Keratinocyte (primary cell): Measurements from ENCODE around the gene KRTAP2-1. TPM values are rescaled to one million over a fixed set of nuclear protein-coding genes. Genes with fewer than 3 reads are reported as not detected.
"Not testable (repeated sequence)": the region's sequence is repeated elsewhere in the genome, so short reads cannot be mapped to it uniquely, and the experiment has no call there.

Experiments
- DNase-seq: peaks from one replicate; pipeline ENCODE4 v3.0.0-alpha.2; 2011; ENCODE audit warnings: low read depth, missing footprints, low spot score
- FAIRE-seq: peaks from 2 replicates; lab custom pipeline; 2011; peaks lifted over from hg19 to GRCh38; lab: Jason Lieb, UNC
- H2AFZ ChIP-seq: 2 replicates; pipeline ENCODE4 v1.6.0; 2012; ENCODE audit warnings: low read length, control low read depth, inconsistent platforms; ENCODE audit not compliant: control insufficient read depth
- H3K27ac ChIP-seq: 2 replicates; pipeline ENCODE4 v1.5.1; 2011; ENCODE audit warnings: low read length; ENCODE audit not compliant: control insufficient read depth, insufficient read depth
- H3K27me3 ChIP-seq: 3 replicates; pipeline ENCODE4 v1.6.0; 2011; ENCODE audit warnings: low read length; ENCODE audit not compliant: control insufficient read depth, insufficient read depth; ENCODE audit errors: extremely low read depth
- H3K36me3 ChIP-seq, 2 experiments: 2 replicates in 1 of 2; 3 replicates in 1 of 2; pipeline ENCODE4 v1.5.1; 2011; ENCODE audit warnings: low read length in 2 of 2, mild to moderate bottlenecking in 1 of 2; ENCODE audit not compliant: control insufficient read depth in 2 of 2, insufficient read depth in 2 of 2; ENCODE audit errors: extremely low read depth in 1 of 2
- H3K4me1 ChIP-seq: 3 replicates; pipeline ENCODE4 v1.5.1; 2011; ENCODE audit warnings: low read length; ENCODE audit not compliant: control insufficient read depth, insufficient read depth; ENCODE audit errors: extremely low read depth
- H3K4me2 ChIP-seq: 3 replicates; pipeline ENCODE4 v1.6.0; 2011; ENCODE audit warnings: low read depth, low read length; ENCODE audit not compliant: control insufficient read depth, insufficient read depth; ENCODE audit errors: extremely low read depth
- H3K4me3 ChIP-seq, 3 experiments: fragments of 200-600 bp in 1 of 3; sonication (generic) in 1 of 3; 2 replicates in 2 of 3; 3 replicates in 1 of 3; pipeline ENCODE4 v1.5.1; 2011 to 2016; ENCODE audit warnings: low read length in 3 of 3, mild to moderate bottlenecking in 3 of 3, control low read depth in 2 of 3, inconsistent platforms in 1 of 3, low read depth in 1 of 3, mixed read lengths in 1 of 3, mixed run types in 1 of 3, moderate library complexity in 1 of 3; ENCODE audit not compliant: control insufficient read depth in 2 of 3, insufficient read depth in 2 of 3; ENCODE audit errors: extremely low read depth in 1 of 3
- H3K79me2 ChIP-seq: 2 replicates; pipeline ENCODE4 v1.6.0; 2012; ENCODE audit warnings: low read length; ENCODE audit not compliant: control insufficient read depth, insufficient read depth
- H3K9ac ChIP-seq: 3 replicates; pipeline ENCODE4 v1.6.0; 2011; ENCODE audit warnings: low read length; ENCODE audit not compliant: control insufficient read depth, insufficient read depth; ENCODE audit errors: extremely low read depth
- H3K9me1 ChIP-seq: 3 replicates; pipeline ENCODE4 v1.6.0; 2011; ENCODE audit warnings: low read length; ENCODE audit not compliant: control insufficient read depth, insufficient read depth; ENCODE audit errors: extremely low read depth
- H3K9me3 ChIP-seq: 2 replicates; pipeline ENCODE4 v1.5.1; 2012; ENCODE audit warnings: low read depth, low read length; ENCODE audit not compliant: control insufficient read depth
- H4K20me1 ChIP-seq: 3 replicates; pipeline ENCODE4 v1.6.0; 2011; ENCODE audit warnings: low read length; ENCODE audit not compliant: control insufficient read depth, insufficient read depth; ENCODE audit errors: extremely low read depth
- CTCF ChIP-seq, 3 experiments: IDR thresholded peaks in 1 of 3; conservative IDR thresholded peaks in 1 of 3; optimal IDR thresholded peaks in 1 of 3; 2 replicates in 2 of 3; 3 replicates in 1 of 3; pipeline versions ENCODE3 to v1.5.1; 2011; ENCODE audit warnings: low read length in 3 of 3, mild to moderate bottlenecking in 3 of 3, moderate library complexity in 2 of 3, control low read depth in 1 of 3, inconsistent platforms in 1 of 3; ENCODE audit not compliant: insufficient read depth in 2 of 3; ENCODE audit errors: extremely low read depth in 1 of 3
- EZH2 ChIP-seq: IDR thresholded peaks from one replicate; pipeline ENCODE4 v1.6.1; 2012; ENCODE audit warnings: inconsistent platforms, mild to moderate bottlenecking, low read length, moderate library complexity
- dilution Hi-C: fragments of 300-500 bp; cut with MboI; formaldehyde crosslinking; loops from one replicate; pipeline ENCODE4 v1.7.0; 2020; ENCODE audit warnings: low sequenced_read_pairs; ENCODE audit not compliant: extremely low pct_ligation_motif_present
- polyA plus RNA-seq, 5 experiments: library from polyadenylated mRNA; depleted of rRNA in 3 of 5; stranded (reverse) in 3 of 5; stranded (forward) in 1 of 5; unstranded in 1 of 5; fragments of >200 nt; gene quantifications; 1 replicate in 1 of 5; 2 replicates in 3 of 5; 3 replicates in 1 of 5; pipeline versions ENCODE4 v1.2.1 to v1.2.3, GENCODE V29; 2011 to 2012; ENCODE audit warnings: missing spikeins in 2 of 5, low read depth in 1 of 5, low replicate concordance in 1 of 5

KRTAP2-1 gene
- polyA plus RNA-seq, 1 donor (not counting 4 experiments of a cell fraction or from before 2014, with no cell fraction given): not detected

GRCh38 chr17:41067281-41067680 lies 20.2 kb upstream of the KRTAP2-1 start:
- Histone ChIP-seq H3K36me3 (no peaks in the 10 kb centered on the region), H3K27me3 (no peaks in the 10 kb centered on the region), H3K79me2 (no peaks in the 10 kb centered on the region), H3K4me3 (no peak overlapping the region), H4K20me1 (no peaks in the 10 kb centered on the region), H3K27ac (no peak overlapping the region), H3K4me1 (peaks cover 18% of the 10 kb centered on the region), H3K9me3 (no peaks in the 10 kb centered on the region), H3K9me1 (no peaks in the 10 kb centered on the region), H3K4me2 (no peak overlapping the region), H2AFZ (no peak overlapping the region), H3K9ac (no peak overlapping the region)
- FAIRE-seq (peak; percentile 51), DNase-seq (no peak)
- TF ChIP-seq EZH2 (no peak), CTCF (optimal IDR thresholded peaks at IDR 0.05 in 1 of 3, IDR thresholded peaks at IDR 0.05 in 1 of 3, conservative IDR thresholded peaks at IDR 0.05 in 1 of 3; ENCODE audit: extremely low read depth in 1 of 3, insufficient read depth in 2 of 3, low read length in 3 of 3) (no peak)
- dilution Hi-C loops: no loop called here

GRCh38 chr17:41065829-41066624 lies 18.9 kb upstream of the KRTAP2-1 start, which contains the start of gene KRTAP2-4:
TSS of gene KRTAP2-4 (minus strand) at chr17:41065879. CDS start at chr17:41065845, 34 bp downstream.
- H3K4me2 ChIP-seq: no peak within 1 kb of the TSS
- H3K4me1 ChIP-seq: peaks cover 30% of the 10 kb centered on the region
- H3K9me3 ChIP-seq: no peaks in the 10 kb centered on the region
- no peaks in the 10 kb centered on the region for H3K79me2 ChIP-seq
- no peak within 1 kb of the TSS for H2AFZ ChIP-seq
- peak; percentile 98 for DNase-seq
- no peaks in the 10 kb centered on the region for H4K20me1 ChIP-seq
- dilution Hi-C loops: no loop called here
- no peaks in the 10 kb centered on the region for H3K36me3 ChIP-seq
- no peaks in the 10 kb centered on the region for H3K27me3 ChIP-seq
- no peak within 1 kb of the TSS for H3K4me3 ChIP-seq
- peak within 1 kb of the TSS; percentile 10 for H3K27ac ChIP-seq
- H3K9me1 ChIP-seq: no peaks in the 10 kb centered on the region
- H3K9ac ChIP-seq: no peak within 1 kb of the TSS
- TF ChIP-seq EZH2 (no peak), CTCF (optimal IDR thresholded peaks at IDR 0.05 in 1 of 3, IDR thresholded peaks at IDR 0.05 in 1 of 3, conservative IDR thresholded peaks at IDR 0.05 in 1 of 3; ENCODE audit: extremely low read depth in 1 of 3, insufficient read depth in 2 of 3, low read length in 3 of 3) (no peak)
- FAIRE-seq: peak; percentile 98

- H3K27ac ChIP-seq, H3K79me2 ChIP-seq, H3K9me3 ChIP-seq, H3K4me2 ChIP-seq, H4K20me1 ChIP-seq, H3K9ac ChIP-seq, H3K4me3 ChIP-seq, H2AFZ ChIP-seq, H3K27me3 ChIP-seq, H3K36me3 ChIP-seq, DNase-seq, dilution Hi-C loops, H3K9me1 ChIP-seq: not testable (repeated sequence)
- peaks cover 39% of the 10 kb centered on the region for H3K4me1 ChIP-seq
- FAIRE-seq: peak; percentile 52
These were observed 18.0 kb upstream of the KRTAP2-1 start for GRCh38 chr17:41065016-41065689.
